Thoracic aorta (tissue), 2 donors: ENCODE results near the gene SCN8A. TPM values are rescaled to one million over a fixed set of nuclear protein-coding genes. Genes with fewer than 3 reads are reported as not detected.

Experiments used
- ATAC-seq: fragments of 150-250 bp; one replicate; pipeline ENCODE4 v1.8.0; 2017; ENCODE audit warnings: low read depth; ENCODE audit not compliant: insufficient number of reproducible peaks, low FRiP score
- DNase-seq: peaks from one replicate; pipeline ENCODE4 v3.0.0-alpha.2; 2020; ENCODE audit warnings: low spot score
- H3K27ac ChIP-seq, 2 donors: fragments of 200-600 bp; sonication (generic); 1 replicate in 1 of 2; 2 replicates in 1 of 2; pipeline ENCODE4 v1.5.1; 2016; ENCODE audit warnings: mild to moderate bottlenecking in 2 of 2, moderate library complexity in 2 of 2
- H3K27me3 ChIP-seq: fragments of 200-600 bp; sonication (generic); replicated peaks from 2 replicates; pipeline ENCODE4 v1.6.0; 2016; ENCODE audit warnings: mild to moderate bottlenecking; ENCODE audit not compliant: insufficient read depth
- H3K36me3 ChIP-seq: fragments of 200-600 bp; sonication (generic); one replicate; pipeline ENCODE4 v1.5.1; 2016
- H3K4me1 ChIP-seq, 2 donors: fragments of 200-600 bp; sonication (generic); 1 replicate in 1 of 2; 2 replicates in 1 of 2; pipeline versions ENCODE4 v1.5.1 to v1.6.0; 2016; ENCODE audit warnings: low read depth in 2 of 2, mild to moderate bottlenecking in 1 of 2; ENCODE audit not compliant: control insufficient read depth in 1 of 2
- H3K4me3 ChIP-seq: fragments of 200-600 bp; sonication (generic); 2 replicates; pipeline ENCODE4 v1.5.1; 2016; ENCODE audit warnings: mild to moderate bottlenecking
- H3K9me3 ChIP-seq: fragments of 200-600 bp; sonication (generic); 2 replicates; pipeline ENCODE4 v1.5.1; 2016
- total RNA-seq, 2 donors: library from RNA; depleted of rRNA; stranded (reverse); fragments of >200 nt; gene quantifications; one replicate each; pipeline versions ENCODE4 v1.1.0 to v1.2.3, GENCODE V29; 2016
- TF ChIP-seq, protein P1 (sequence below): fragments of 200-600 bp; sonication (generic); IDR thresholded peaks from one replicate; pipeline ENCODE4 v1.5.1; 2019; ENCODE audit warnings: antibody characterized with exemption

Gene SCN8A
- total RNA-seq, 2 donors from 2014 or later = 0.54 TPM; not detected in 1

GRCh38 chr12:51838036-51838435 is 247.0 kb downstream of the SCN8A start:
- TF ChIP-seq, protein P1, sequence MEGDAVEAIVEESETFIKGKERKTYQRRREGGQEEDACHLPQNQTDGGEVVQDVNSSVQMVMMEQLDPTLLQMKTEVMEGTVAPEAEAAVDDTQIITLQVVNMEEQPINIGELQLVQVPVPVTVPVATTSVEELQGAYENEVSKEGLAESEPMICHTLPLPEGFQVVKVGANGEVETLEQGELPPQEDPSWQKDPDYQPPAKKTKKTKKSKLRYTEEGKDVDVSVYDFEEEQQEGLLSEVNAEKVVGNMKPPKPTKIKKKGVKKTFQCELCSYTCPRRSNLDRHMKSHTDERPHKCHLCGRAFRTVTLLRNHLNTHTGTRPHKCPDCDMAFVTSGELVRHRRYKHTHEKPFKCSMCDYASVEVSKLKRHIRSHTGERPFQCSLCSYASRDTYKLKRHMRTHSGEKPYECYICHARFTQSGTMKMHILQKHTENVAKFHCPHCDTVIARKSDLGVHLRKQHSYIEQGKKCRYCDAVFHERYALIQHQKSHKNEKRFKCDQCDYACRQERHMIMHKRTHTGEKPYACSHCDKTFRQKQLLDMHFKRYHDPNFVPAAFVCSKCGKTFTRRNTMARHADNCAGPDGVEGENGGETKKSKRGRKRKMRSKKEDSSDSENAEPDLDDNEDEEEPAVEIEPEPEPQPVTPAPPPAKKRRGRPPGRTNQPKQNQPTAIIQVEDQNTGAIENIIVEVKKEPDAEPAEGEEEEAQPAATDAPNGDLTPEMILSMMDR = no peak
- Histone ChIP-seq H3K4me3 (no peak overlapping the region), H3K27me3 (no peaks in the 10 kb centered on the region), H3K27ac (no peak overlapping the region), H3K9me3 (no peaks in the 10 kb centered on the region), H3K4me1 (no peaks in the 10 kb centered on the region), H3K36me3 (no peaks in the 10 kb centered on the region)
- DNase-seq (no peak), ATAC-seq (no peak)

- Histone ChIP-seq H3K4me3 (no peak overlapping the region), H3K9me3 (no peaks in the 10 kb centered on the region), H3K27me3 (no peaks in the 10 kb centered on the region), H3K4me1 (no peaks in the 10 kb centered on the region), H3K27ac (no peak overlapping the region), H3K36me3 (no peaks in the 10 kb centered on the region)
- ATAC-seq (no peak), DNase-seq (no peak)
- TF ChIP-seq, protein P1 = no peak
Observed at GRCh38 chr12:51838762-51839161, 247.7 kb downstream of the SCN8A start.

DNA sequence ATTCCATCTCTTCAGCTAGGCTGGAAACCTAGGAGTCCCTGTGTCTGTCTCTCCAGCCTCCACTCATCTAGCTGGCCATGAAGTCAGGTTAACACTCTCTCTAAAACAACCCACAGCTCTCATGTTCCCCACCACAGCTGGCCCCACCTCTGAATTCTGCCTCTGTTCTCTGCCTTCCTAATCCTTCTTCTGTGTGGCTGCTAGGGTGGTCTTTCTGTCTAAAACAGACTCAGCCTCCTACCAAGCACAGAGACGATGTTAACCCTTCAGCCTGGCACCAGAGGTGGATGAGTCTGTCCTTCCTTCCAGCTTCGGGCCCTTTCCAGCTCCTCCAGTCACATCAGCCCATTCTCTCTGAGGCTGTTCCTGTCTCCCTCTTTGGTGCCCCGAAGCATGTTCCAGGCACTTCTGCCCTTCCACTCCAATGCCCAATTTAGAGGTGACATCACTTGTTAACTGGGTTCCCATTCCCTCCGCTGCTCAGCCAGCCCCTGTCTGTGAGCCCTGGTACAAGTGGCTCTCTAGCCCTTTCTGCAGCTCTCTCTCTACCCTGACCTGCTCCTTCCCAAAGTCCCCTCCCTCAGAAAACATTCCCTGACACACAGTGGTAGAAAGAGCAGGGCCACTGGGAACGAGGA is 248.4 kb downstream of the SCN8A start:
- Histone ChIP-seq H3K4me3 (no peak overlapping the region), H3K27me3 (no peaks in the 10 kb centered on the region), H3K27ac (no peak overlapping the region), H3K9me3 (no peaks in the 10 kb centered on the region), H3K36me3 (no peaks in the 10 kb centered on the region), H3K4me1 (no peaks in the 10 kb centered on the region)
- DNase-seq = no peak
- TF ChIP-seq, protein P1 = no peak
- no peak for ATAC-seq

DNA sequence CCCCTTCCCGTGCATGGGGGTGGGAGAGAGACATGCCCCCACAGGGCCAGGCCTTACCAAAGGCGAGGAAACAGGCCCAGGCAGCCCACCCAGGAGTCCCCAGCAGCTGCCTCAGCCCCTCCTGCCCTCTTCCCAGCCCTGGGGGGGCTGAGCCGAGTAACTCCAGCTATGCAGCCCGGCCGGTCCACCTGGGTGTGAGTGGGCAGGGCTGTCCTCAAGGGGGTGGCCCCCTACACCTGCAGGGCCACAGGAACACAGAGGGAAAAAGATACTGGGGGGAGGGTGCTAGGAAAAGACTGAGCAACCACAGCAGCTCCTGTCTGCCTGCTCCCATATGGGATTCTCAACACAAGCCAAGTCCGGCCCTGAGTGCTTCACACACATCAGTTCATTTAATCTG is 249.9 kb downstream of the SCN8A start:
- no peaks in the 10 kb centered on the region for H3K4me1 ChIP-seq
- no peaks in the 10 kb centered on the region for H3K27me3 ChIP-seq
- H3K27ac ChIP-seq = no peak overlapping the region
- no peak for DNase-seq
- no peaks in the 10 kb centered on the region for H3K36me3 ChIP-seq
- ATAC-seq = no peak
- TF ChIP-seq, protein P1 = no peak
- H3K4me3 ChIP-seq = no peak overlapping the region
- no peaks in the 10 kb centered on the region for H3K9me3 ChIP-seq

GRCh38 chr12:51841727-51842126 is 250.7 kb downstream of the SCN8A start:
- DNase-seq = no peak
- Histone ChIP-seq H3K27ac (no peak overlapping the region), H3K36me3 (no peaks in the 10 kb centered on the region), H3K4me1 (peaks cover 0 to 4% of the 10 kb centered on the region in 2 donors), H3K4me3 (no peak overlapping the region), H3K9me3 (no peaks in the 10 kb centered on the region), H3K27me3 (no peaks in the 10 kb centered on the region)
- TF ChIP-seq, protein P1 = no peak
- ATAC-seq = no peak
